Measurements from ENCODE around the gene LIX1L.

Gene LIX1L

GRCh38 chr1:145949219-145949618 lies 8.6 kb downstream of the LIX1L start:
- no peak for TF ChIP-seq TAF1 (IDR thresholded peaks at IDR 0.05; ENCODE audit: borderline replicate concordance, insufficient read depth, low read length)
- TF ChIP-seq FOXP2 (optimal IDR thresholded peaks at IDR 0.05; ENCODE audit: borderline replicate concordance, extremely low read depth, extremely low read length, insufficient read depth) = no peak
- no peak for TF ChIP-seq SIN3A (IDR thresholded peaks at IDR 0.05; ENCODE audit: borderline replicate concordance, insufficient read depth, low read length)
- TF ChIP-seq REST (IDR thresholded peaks at IDR 0.05; ENCODE audit: insufficient read depth in 1 of 2, low read depth in 2 of 2, low read length in 2 of 2) = no peak
- TF ChIP-seq POLR2AphosphoS5 (IDR thresholded peaks at IDR 0.05; ENCODE audit: low read depth, low read length) = no peak

- TF ChIP-seq SIN3A (IDR thresholded peaks at IDR 0.05; ENCODE audit: borderline replicate concordance, insufficient read depth, low read length) (no peak), REST (IDR thresholded peaks at IDR 0.05; ENCODE audit: insufficient read depth in 1 of 2, low read depth in 2 of 2, low read length in 2 of 2) (no peak), FOXP2 (optimal IDR thresholded peaks at IDR 0.05; ENCODE audit: borderline replicate concordance, extremely low read depth, extremely low read length, insufficient read depth) (no peak), TAF1 (IDR thresholded peaks at IDR 0.05; ENCODE audit: borderline replicate concordance, insufficient read depth, low read length) (no peak), POLR2AphosphoS5 (IDR thresholded peaks at IDR 0.05; ENCODE audit: low read depth, low read length) (no peak)
Measured at GRCh38 chr1:145947551-145947950, 10.3 kb downstream of the LIX1L start.

- TF ChIP-seq REST (IDR thresholded peaks at IDR 0.05; ENCODE audit: insufficient read depth in 1 of 2, low read depth in 2 of 2, low read length in 2 of 2) (no peak), TAF1 (IDR thresholded peaks at IDR 0.05; ENCODE audit: borderline replicate concordance, insufficient read depth, low read length) (no peak), SIN3A (IDR thresholded peaks at IDR 0.05; ENCODE audit: borderline replicate concordance, insufficient read depth, low read length) (no peak), POLR2AphosphoS5 (IDR thresholded peaks at IDR 0.05; ENCODE audit: low read depth, low read length) (no peak), FOXP2 (optimal IDR thresholded peaks at IDR 0.05; ENCODE audit: borderline replicate concordance, extremely low read depth, extremely low read length, insufficient read depth) (no peak)
Measured at GRCh38 chr1:145946477-145946986, 11.3 kb downstream of the LIX1L start.

GRCh38 chr1:145944532-145944931 lies 13.3 kb downstream of the LIX1L start:
- no peak for TF ChIP-seq TAF1 (IDR thresholded peaks at IDR 0.05; ENCODE audit: borderline replicate concordance, insufficient read depth, low read length)
- TF ChIP-seq SIN3A (IDR thresholded peaks at IDR 0.05; ENCODE audit: borderline replicate concordance, insufficient read depth, low read length) = no peak
- TF ChIP-seq REST (IDR thresholded peaks at IDR 0.05; ENCODE audit: insufficient read depth in 1 of 2, low read depth in 2 of 2, low read length in 2 of 2) = no peak
- no peak for TF ChIP-seq POLR2AphosphoS5 (IDR thresholded peaks at IDR 0.05; ENCODE audit: low read depth, low read length)
- no peak for TF ChIP-seq FOXP2 (optimal IDR thresholded peaks at IDR 0.05; ENCODE audit: borderline replicate concordance, extremely low read depth, extremely low read length, insufficient read depth)

- no peak for TF ChIP-seq SIN3A (IDR thresholded peaks at IDR 0.05; ENCODE audit: borderline replicate concordance, insufficient read depth, low read length)
- no peak for TF ChIP-seq POLR2AphosphoS5 (IDR thresholded peaks at IDR 0.05; ENCODE audit: low read depth, low read length)
- no peak for TF ChIP-seq FOXP2 (optimal IDR thresholded peaks at IDR 0.05; ENCODE audit: borderline replicate concordance, extremely low read depth, extremely low read length, insufficient read depth)
- no peak for TF ChIP-seq REST (IDR thresholded peaks at IDR 0.05; ENCODE audit: insufficient read depth in 1 of 2, low read depth in 2 of 2, low read length in 2 of 2)
- TF ChIP-seq TAF1 (IDR thresholded peaks at IDR 0.05; ENCODE audit: borderline replicate concordance, insufficient read depth, low read length) = no peak
Measured at GRCh38 chr1:145942871-145943270, 14.9 kb downstream of the LIX1L start.

Measured in PFSK-1 (cell line).